ENCODE measurements around the gene CFAP410.
A peak's percentile ranks its signal among the peaks of the same experiment; 100 is the strongest.
"Not testable (repeated sequence)": the region's sequence is repeated elsewhere in the genome, so short reads cannot be mapped to it uniquely, and the experiment has no call there.

The CFAP410 gene

DNA sequence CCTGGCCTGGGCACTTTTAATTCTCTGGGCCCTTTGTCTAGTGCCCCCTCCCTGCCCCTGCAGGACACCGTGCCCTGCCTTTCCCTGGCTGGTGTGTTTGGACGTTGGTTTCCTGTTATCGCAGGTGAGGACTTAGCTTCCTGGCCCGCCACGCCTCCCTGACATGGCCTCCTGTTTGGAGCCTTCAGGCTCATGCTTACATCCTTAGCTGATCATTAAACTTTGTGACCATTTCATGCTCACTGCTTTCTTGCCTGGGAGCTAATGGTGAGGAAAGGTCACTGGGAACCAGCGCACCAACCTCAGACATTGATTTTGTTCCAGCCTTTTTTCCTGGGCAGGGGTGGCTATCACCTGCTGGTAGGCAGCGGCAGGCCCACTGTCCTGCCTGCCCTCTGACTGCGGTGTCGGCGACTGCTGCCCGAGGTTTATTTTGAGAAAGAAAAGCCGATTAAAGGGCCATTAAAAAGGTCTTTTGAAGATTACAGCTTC is 35.7 kb downstream of the CFAP410 start:
- no peak overlapping the region for H4K8ac ChIP-seq (ENCODE audit: low read depth, low read length)
- no peak overlapping the region for H2BK12ac ChIP-seq (ENCODE audit: low read length)
- H3K4ac ChIP-seq (ENCODE audit: low read depth, low read length), result no peak overlapping the region
- H4K91ac ChIP-seq (ENCODE audit: low read depth, low read length), result no peak overlapping the region
- H3K4me1 ChIP-seq (ENCODE audit: control insufficient read depth in 1 of 2, insufficient read depth in 2 of 2, low read length in 2 of 2), result peaks cover 9% of the 10 kb centered on the region in 2 experiments
- DNase-seq, result no peak
- no peak overlapping the region for H3K4me2 ChIP-seq (ENCODE audit: low read length)
- H3K14ac ChIP-seq (ENCODE audit: low read length), result no peak overlapping the region
- peaks cover 14% of the 10 kb centered on the region for H3K79me1 ChIP-seq (ENCODE audit: low read length)
- H2BK120ac ChIP-seq (ENCODE audit: insufficient read depth, low read length, poor library complexity), result no peak overlapping the region
- H4K12ac ChIP-seq (ENCODE audit: low read depth, low read length), result no peak overlapping the region
- H2BK5ac ChIP-seq (ENCODE audit: low read depth, low read length, poor library complexity), result no peak overlapping the region
- WGBS (ENCODE audit: extremely low coverage, insufficient coverage, insufficient read length), result no CpG with 5 or more reads among the region's 12 CpGs
- peaks cover 14 to 15% of the 10 kb centered on the region in 2 experiments for H3K36me3 ChIP-seq (ENCODE audit: control insufficient read depth in 1 of 2, insufficient read depth in 2 of 2, low read length in 2 of 2)
- peaks cover 1% of the 10 kb centered on the region for H3K9me3 ChIP-seq (ENCODE audit: insufficient read depth, low read depth, low read length)
- no peak overlapping the region for H2AK5ac ChIP-seq (ENCODE audit: low read length)
- H2AFZ ChIP-seq (ENCODE audit: insufficient read depth, low read length, poor library complexity), result no peak overlapping the region
- peaks cover 12% of the 10 kb centered on the region for H3K79me2 ChIP-seq (ENCODE audit: control insufficient read depth, insufficient read depth, low read length, poor library complexity)
- no peak overlapping the region for H3K23ac ChIP-seq (ENCODE audit: low read length)
- no peak overlapping the region for H3K9ac ChIP-seq (ENCODE audit: low read length)
- no peak overlapping the region for H3K27ac ChIP-seq (ENCODE audit: low read depth, low read length)
- no peak overlapping the region for H3K18ac ChIP-seq (ENCODE audit: low read length)
- H3K4me3 ChIP-seq (ENCODE audit: low read depth, low read length), result no peak overlapping the region
- no peaks in the 10 kb centered on the region for H3K27me3 ChIP-seq (ENCODE audit: insufficient read depth, low read length)

DNA sequence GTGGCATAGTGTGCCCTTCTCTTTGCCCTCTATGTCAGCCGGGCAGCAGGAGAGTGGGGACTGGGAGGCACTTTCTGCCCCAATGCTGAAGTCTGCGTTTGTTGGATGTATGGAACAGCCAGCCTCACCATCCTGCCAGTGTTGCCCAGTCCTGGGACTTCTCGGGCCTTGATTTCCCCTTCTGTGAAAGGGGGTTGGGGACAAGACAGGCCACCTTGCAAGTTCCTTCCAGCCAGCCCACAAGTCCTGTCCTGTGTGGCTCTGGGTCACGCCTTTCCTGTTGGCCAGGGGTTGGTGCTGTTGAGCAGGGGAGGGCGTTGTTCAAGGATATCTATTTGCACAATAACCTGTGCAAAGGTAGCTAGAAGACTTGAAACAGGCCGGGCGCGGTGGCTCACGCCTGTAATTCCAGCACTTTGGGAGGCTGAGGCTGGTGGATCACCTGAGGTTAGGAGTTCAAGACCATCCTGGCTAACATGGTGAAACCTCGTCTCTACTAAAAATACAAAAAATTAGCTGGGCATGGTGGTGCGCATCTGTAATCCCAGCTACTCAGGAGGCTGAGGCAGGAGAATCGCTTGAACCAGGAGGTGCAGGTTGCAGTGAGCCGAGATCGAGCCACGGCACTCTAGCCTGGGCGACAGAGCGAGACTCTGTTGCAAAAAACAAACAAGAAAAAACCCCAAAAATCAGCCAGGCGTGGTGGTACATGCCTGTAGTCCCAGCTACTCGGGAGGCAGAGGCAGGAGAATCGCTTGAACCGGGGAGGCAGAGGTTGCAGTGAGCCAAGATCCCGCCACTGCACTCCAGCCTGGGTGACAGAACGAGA is 36.4 kb downstream of the CFAP410 start:
- Histone ChIP-seq H3K79me2 (ENCODE audit: control insufficient read depth, insufficient read depth, low read length, poor library complexity) (peaks cover 12% of the 10 kb centered on the region), H3K36me3 (ENCODE audit: control insufficient read depth in 1 of 2, insufficient read depth in 2 of 2, low read length in 2 of 2) (peaks cover 10 to 12% of the 10 kb centered on the region in 2 experiments), H3K79me1 (ENCODE audit: low read length) (peaks cover 14% of the 10 kb centered on the region)
- H3K27ac ChIP-seq (ENCODE audit: low read depth, low read length); H3K9ac ChIP-seq (ENCODE audit: low read length); H3K4me3 ChIP-seq (ENCODE audit: low read depth, low read length); H3K4me2 ChIP-seq (ENCODE audit: low read length); H3K27me3 ChIP-seq (ENCODE audit: insufficient read depth, low read length); H2BK120ac ChIP-seq (ENCODE audit: insufficient read depth, low read length, poor library complexity); H2AK5ac ChIP-seq (ENCODE audit: low read length); H3K18ac ChIP-seq (ENCODE audit: low read length); H3K4ac ChIP-seq (ENCODE audit: low read depth, low read length); H4K12ac ChIP-seq (ENCODE audit: low read depth, low read length); H3K23ac ChIP-seq (ENCODE audit: low read length); H2BK12ac ChIP-seq (ENCODE audit: low read length); H2BK5ac ChIP-seq (ENCODE audit: low read depth, low read length, poor library complexity); H3K9me3 ChIP-seq (ENCODE audit: insufficient read depth, low read depth, low read length); H3K4me1 ChIP-seq (ENCODE audit: control insufficient read depth in 1 of 2, insufficient read depth in 2 of 2, low read length in 2 of 2); H3K14ac ChIP-seq (ENCODE audit: low read length); H4K8ac ChIP-seq (ENCODE audit: low read depth, low read length); H4K91ac ChIP-seq (ENCODE audit: low read depth, low read length); H2AFZ ChIP-seq (ENCODE audit: insufficient read depth, low read length, poor library complexity): not testable (repeated sequence)
- peak; percentile 16 to 62 for DNase-seq
- WGBS (ENCODE audit: extremely low coverage, insufficient coverage, insufficient read length), result no CpG with 5 or more reads among the region's 23 CpGs

- no peak overlapping the region for H3K9ac ChIP-seq (ENCODE audit: low read length)
- no peak overlapping the region for H4K91ac ChIP-seq (ENCODE audit: low read depth, low read length)
- no peak overlapping the region for H2AK5ac ChIP-seq (ENCODE audit: low read length)
- peaks cover 3 to 6% of the 10 kb centered on the region in 2 experiments for H3K36me3 ChIP-seq (ENCODE audit: control insufficient read depth in 1 of 2, insufficient read depth in 2 of 2, low read length in 2 of 2)
- no peak overlapping the region for H2AFZ ChIP-seq (ENCODE audit: insufficient read depth, low read length, poor library complexity)
- H2BK120ac ChIP-seq (ENCODE audit: insufficient read depth, low read length, poor library complexity), result no peak overlapping the region
- no peak overlapping the region for H3K18ac ChIP-seq (ENCODE audit: low read length)
- H3K4me1 ChIP-seq (ENCODE audit: control insufficient read depth in 1 of 2, insufficient read depth in 2 of 2, low read length in 2 of 2), result peaks cover 9% of the 10 kb centered on the region in 2 experiments
- no peaks in the 10 kb centered on the region for H3K27me3 ChIP-seq (ENCODE audit: insufficient read depth, low read length)
- no peak overlapping the region for H3K14ac ChIP-seq (ENCODE audit: low read length)
- H2BK5ac ChIP-seq (ENCODE audit: low read depth, low read length, poor library complexity), result no peak overlapping the region
- no peak overlapping the region for H2BK12ac ChIP-seq (ENCODE audit: low read length)
- DNase-seq, result no peak
- H3K9me3 ChIP-seq (ENCODE audit: insufficient read depth, low read depth, low read length), result no peaks in the 10 kb centered on the region
- peaks cover 14% of the 10 kb centered on the region for H3K79me1 ChIP-seq (ENCODE audit: low read length)
- H3K4me3 ChIP-seq (ENCODE audit: low read depth, low read length), result no peak overlapping the region
- no peak overlapping the region for H3K4me2 ChIP-seq (ENCODE audit: low read length)
- H3K27ac ChIP-seq (ENCODE audit: low read depth, low read length), result no peak overlapping the region
- H3K4ac ChIP-seq (ENCODE audit: low read depth, low read length), result no peak overlapping the region
- no peak overlapping the region for H3K23ac ChIP-seq (ENCODE audit: low read length)
- no peak overlapping the region for H4K8ac ChIP-seq (ENCODE audit: low read depth, low read length)
- peaks cover 12% of the 10 kb centered on the region for H3K79me2 ChIP-seq (ENCODE audit: control insufficient read depth, insufficient read depth, low read length, poor library complexity)
- H4K12ac ChIP-seq (ENCODE audit: low read depth, low read length), result no peak overlapping the region
- no CpG with 5 or more reads among the region's 9 CpGs for WGBS (ENCODE audit: extremely low coverage, insufficient coverage, insufficient read length)
Observed at GRCh38 chr21:44301961-44302406, 37.2 kb downstream of the CFAP410 start.

GRCh38 chr21:44301141-44301540 is 38.0 kb downstream of the CFAP410 start:
- Histone ChIP-seq H3K14ac (ENCODE audit: low read length) (peak overlapping the region; percentile 55), H3K9me3 (ENCODE audit: insufficient read depth, low read depth, low read length) (no peaks in the 10 kb centered on the region), H4K8ac (ENCODE audit: low read depth, low read length) (no peak overlapping the region), H3K23ac (ENCODE audit: low read length) (no peak overlapping the region), H2AFZ (ENCODE audit: insufficient read depth, low read length, poor library complexity) (no peak overlapping the region), H3K4me3 (ENCODE audit: low read depth, low read length) (no peak overlapping the region), H3K4me2 (ENCODE audit: low read length) (peak overlapping the region; percentile 92), H2BK5ac (ENCODE audit: low read depth, low read length, poor library complexity) (no peak overlapping the region), H2AK5ac (ENCODE audit: low read length) (peak overlapping the region; percentile 92), H3K27me3 (ENCODE audit: insufficient read depth, low read length) (no peaks in the 10 kb centered on the region), H3K79me2 (ENCODE audit: control insufficient read depth, insufficient read depth, low read length, poor library complexity) (peaks cover 12% of the 10 kb centered on the region), H2BK120ac (ENCODE audit: insufficient read depth, low read length, poor library complexity) (no peak overlapping the region), H3K4ac (ENCODE audit: low read depth, low read length) (peak overlapping the region; percentile 88), H2BK12ac (ENCODE audit: low read length) (no peak overlapping the region), H3K4me1 (ENCODE audit: control insufficient read depth in 1 of 2, insufficient read depth in 2 of 2, low read length in 2 of 2) (peaks cover 9% of the 10 kb centered on the region in 2 experiments), H4K12ac (ENCODE audit: low read depth, low read length) (peak overlapping the region; percentile 20), H3K27ac (ENCODE audit: low read depth, low read length) (no peak overlapping the region), H4K91ac (ENCODE audit: low read depth, low read length) (no peak overlapping the region), H3K36me3 (ENCODE audit: control insufficient read depth in 1 of 2, insufficient read depth in 2 of 2, low read length in 2 of 2) (no peaks in the 10 kb centered on the region), H3K79me1 (ENCODE audit: low read length) (peaks cover 14% of the 10 kb centered on the region), H3K18ac (ENCODE audit: low read length) (peak overlapping the region; percentile 80), H3K9ac (ENCODE audit: low read length) (no peak overlapping the region)
- no CpG with 5 or more reads among the region's 13 CpGs for WGBS (ENCODE audit: extremely low coverage, insufficient coverage, insufficient read length)
- DNase-seq, result no peak

All from trophoblast cell (in vitro differentiated cells and primary cell).